Left renal cortex interstitium (tissue), 4 donors: ENCODE measurements around the gene ANKRD27. TPM values are rescaled to one million over a fixed set of nuclear protein-coding genes. Genes with fewer than 3 reads are reported as not detected.
"Not testable (repeated sequence)": the region's sequence is repeated elsewhere in the genome, so short reads cannot be mapped to it uniquely, and the experiment has no call there.

ENCODE experiments used
- DNase-seq, 4 donors: peaks; one replicate each; pipeline ENCODE4 v3.0.0-alpha.2; 2013; ENCODE audit warnings: low read depth in 4 of 4, low spot score in 2 of 4, missing footprints in 1 of 4
- polyA plus RNA-seq, 4 donors: library from polyadenylated mRNA; unstranded; fragments of 120-200 nt; gene quantifications; one replicate each; pipeline ENCODE4 v1.2.1, GENCODE V29; 2013; ENCODE audit not compliant: insufficient read length in 4 of 4

The ANKRD27 gene
- polyA plus RNA-seq, 4 donors: 15.1 to 20.9 (median 19.3) TPM

DNA sequence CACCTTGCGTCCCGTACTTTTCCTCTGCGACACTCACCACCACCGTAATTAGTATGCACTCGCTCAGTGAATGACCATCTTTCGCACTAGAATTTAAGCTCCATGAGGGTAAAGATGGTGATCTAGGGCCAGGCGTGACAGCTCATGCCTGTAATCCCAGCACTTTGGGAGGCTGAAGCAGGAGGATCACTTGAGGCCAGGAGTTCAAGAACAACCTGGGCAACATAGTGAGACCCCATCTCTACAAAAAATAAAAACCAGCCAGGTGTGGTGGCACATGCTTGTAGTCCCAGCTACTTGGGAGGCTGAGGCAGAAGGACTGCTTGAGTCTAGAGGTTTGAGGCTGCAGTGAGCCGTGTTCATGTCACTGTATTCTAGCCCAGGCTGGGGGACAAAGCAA is 18.6 kb downstream of the ANKRD27 start:
- DNase-seq: not testable (repeated sequence)

DNA sequence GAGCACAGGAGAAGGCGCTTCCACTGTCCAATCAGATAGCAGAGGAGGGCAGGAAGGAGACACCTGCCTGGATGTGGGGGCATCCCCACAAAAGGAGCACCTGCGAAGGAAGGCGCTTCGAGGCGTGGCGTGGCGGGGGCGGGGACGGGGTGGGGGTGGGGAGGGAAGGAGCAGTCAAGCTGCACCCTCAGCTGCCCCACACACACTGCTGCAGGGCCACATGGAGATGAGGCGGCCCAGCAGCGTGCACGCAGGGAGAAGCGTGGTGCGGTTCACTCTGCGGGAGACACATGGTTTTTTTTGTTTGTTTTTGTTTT is 21.4 kb downstream of the ANKRD27 start:
- DNase-seq: no peak

DNA sequence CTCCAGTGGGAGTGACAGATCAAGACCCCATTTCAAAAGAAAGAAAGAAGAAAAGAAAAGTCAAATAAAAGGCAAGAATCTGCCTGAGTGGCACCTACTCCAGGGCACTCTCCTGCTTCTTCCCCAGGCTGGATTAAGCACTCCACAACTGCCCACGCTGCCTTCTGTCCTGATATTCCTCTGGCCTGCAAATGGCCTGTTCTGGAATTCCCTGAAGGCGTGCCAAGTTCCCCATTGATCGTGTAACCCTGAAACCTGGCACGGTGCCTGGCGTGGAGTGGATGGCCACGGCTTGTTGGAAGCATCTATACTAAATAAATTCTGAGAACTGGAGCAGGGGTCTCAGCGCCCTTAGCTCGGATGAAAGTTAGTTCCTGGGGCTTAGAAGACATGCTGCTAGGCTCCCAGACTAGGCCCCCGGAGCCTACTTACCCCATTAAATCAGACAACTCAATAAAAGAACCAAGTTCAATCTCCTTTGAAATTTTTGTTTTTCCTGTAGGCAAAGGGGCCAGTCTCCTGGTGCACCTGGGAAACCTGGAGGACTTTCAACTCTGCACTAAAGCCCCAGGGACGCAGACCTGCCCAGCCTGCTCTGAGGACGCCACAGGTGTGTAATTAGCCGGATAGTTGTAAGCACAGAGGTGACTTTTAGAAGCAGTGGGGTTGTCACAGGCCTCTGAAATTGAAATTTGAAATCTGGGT is 21.9 kb downstream of the ANKRD27 start:
- no peak for DNase-seq

DNA sequence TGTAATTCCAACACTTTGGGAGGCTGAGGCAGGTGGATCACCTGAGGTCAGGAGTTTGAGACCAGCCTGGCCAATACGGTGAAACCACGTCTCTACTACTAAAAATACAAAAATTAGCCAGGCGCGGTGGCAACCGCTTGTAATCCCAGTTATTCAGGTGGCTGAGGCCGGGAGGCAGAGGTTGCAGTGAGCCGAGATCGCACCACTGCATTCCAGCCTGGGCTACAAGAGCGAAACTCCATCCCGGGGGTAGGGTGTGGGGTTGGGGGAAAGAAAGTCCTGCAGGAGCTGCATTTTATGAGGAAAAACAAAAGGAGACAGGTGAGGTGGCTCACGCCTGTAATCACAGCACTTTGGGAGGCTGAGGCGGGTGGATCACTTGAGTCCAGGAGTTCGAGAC is 22.6 kb downstream of the ANKRD27 start:
- DNase-seq: not testable (repeated sequence)

DNA sequence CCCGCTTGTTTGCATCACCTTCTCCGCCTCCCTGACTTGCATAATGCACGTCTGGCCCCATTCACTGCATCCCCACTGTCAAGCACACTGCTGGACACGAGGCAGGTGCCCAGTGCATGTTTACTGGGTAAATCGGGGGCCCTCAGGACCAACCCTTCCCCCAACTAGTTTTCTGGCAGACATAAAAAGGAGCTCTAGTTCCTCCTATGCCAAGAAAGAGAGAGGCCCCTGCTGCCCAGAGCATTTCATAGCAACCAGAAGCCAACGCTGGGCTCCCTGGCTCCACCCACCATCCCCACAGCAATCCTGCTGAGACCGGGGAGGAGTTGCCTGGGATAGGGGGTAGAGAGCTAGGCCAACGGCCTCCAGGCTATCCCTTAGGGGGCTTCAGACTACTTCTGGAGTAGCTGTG is 23.2 kb downstream of the ANKRD27 start:
- no peak for DNase-seq

DNA sequence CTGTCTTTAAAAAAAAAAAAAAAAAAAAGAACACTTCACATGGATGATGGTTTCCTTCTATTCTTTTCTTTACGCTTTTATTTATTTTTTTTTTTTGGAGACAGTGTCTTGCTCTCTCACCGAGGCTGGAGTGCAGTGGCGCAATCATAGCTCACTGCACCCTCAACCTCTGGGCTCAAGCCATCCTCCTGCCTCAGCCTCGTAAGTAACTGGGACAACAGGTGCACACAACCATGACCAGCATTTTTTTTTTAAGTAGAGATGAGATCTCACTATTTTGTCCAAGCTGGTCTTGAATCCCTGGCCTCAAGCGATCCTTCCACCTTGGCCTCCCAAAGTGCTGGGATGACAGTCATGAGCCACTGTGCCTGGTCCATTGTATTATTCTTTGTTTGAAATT is 24.3 kb downstream of the ANKRD27 start:
- DNase-seq: no peak

DNA sequence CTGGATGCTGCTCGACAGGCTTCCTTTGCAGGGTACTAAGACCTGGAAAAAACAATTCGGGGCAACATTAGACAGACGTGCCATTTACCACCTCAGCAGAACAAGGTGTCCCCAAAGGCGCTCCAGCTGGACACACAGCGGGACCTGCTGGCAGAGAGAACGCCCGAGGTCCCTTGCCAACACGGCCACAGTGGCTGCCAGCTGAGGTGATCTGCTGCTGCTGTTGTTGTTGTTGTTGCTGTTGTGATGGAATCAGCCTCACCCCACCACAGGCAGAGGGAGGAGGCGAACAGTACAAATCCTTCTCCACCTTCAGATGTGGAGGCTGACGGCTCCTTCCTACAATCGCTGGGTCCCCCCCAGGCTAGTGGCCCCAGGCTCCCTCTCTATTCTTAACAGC is 25.2 kb downstream of the ANKRD27 start:
- DNase-seq: no peak

DNA sequence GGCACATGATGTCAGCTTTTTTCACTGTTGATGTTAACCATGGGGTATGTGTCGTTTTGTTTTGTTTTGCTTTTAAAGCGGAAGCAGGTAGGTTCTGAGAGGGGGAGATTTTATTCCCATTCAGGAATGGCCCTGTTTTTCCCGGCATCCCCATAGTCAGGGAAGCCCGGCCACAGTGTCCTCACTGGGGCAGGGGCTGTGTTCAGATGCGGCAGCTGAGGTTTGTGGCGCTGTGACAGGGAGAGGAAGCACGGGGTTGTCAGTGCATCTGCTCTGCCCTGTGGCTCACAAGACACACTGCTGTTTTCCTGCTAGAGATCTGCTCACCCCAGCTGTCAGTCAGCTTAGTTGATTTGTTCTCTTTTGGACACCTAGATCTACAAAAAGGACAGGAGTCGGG is 27.6 kb downstream of the ANKRD27 start:
- DNase-seq: no peak

DNA sequence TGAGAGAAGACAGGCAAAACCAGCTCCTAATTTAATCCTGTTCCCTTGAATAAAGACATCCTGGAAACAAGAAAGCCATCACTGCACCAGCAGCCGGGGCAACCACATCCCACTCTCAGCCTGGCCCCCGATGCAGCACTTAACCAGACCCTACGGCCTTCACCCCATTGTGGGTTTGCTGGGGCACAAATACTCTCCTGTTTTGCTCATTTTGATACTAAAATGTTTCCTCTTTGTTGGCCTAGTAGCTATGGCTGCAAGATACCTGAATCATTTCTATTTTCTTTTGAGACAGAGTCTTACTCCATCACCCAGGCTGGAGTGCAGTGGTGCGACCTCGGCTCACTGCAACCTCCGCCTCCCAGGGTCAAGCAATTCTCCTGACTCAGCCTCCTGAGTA is 28.4 kb downstream of the ANKRD27 start:
- no peak for DNase-seq

DNA sequence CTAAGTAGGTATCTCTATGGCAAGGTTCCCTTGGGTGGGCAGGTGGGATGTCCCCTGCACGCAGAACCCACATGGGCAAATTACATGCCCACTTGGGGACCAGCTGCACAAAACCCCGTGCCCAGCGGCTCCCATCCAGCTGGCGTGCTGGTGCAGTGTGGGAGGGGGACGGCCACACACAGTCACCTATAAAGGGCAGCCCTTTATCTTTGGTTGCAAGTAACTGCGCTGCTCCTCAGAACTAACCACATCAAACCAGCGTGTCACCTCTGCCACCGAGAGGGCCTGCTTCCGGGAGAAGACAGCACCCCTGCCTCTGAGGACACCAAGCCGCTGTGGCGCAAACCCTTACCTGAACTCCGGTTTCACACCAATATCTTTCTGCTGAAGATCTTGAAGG is 32.2 kb downstream of the ANKRD27 start:
- no peak for DNase-seq

DNA sequence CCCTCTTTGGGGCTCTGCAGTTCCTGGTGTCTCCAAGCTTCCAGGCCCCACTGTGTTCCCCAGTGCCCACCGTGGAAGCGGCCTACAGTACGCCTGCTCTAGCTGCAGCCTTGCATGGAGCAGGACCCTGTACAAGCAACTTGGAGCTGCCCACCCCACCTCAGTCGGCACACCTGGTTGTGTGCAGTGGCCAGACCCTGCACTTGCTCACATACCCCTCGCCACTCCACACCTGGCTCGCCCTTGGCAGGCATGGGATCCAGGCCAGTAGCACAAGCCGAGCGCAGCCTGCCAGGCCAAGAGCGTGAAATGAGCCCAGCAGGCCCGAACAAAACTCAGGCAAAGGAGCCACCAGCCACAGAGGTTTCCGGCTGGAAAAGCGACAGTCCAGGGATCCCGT is 36.4 kb downstream of the ANKRD27 start:
- DNase-seq: no peak

DNA sequence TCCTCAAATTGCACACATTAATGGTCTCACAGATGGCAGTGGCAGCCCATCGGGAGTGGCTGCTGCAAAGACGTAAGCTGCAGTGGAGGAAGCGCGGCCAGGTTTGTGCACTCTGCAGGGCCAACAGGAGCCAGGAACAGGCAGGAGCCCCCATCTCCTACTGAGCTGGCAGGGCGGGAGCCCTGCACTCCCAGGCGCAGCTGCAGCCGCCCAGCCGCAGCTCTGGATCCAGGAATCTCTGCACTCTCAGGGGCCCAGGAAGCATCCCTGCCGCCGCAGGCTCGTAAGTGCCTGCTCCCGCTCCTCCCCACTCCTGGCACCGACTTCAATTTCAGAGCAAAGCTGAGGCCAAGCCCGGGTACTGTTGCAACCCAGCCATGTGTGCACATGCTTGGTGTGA is 37.5 kb downstream of the ANKRD27 start:
- no peak for DNase-seq

DNA sequence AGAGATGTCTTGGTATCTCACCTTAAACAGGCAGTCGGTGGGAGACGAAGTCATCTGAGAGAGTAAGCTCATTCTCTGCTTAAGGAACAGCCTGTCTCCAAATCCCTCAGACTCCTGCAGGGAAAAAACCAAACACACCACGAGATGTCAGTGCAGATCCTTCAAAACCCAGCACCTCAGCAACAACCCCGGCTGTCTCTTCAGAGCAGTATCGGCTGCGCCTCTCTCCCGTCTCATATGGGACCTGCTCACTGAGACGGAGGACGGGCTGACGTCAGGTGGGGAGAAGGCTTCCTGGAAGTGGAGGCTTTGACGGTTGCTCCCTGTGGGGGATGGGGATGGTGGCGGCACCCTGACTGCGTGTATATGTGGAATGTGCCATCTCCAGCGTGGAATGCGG is 43.6 kb downstream of the ANKRD27 start:
- no peak for DNase-seq

DNA sequence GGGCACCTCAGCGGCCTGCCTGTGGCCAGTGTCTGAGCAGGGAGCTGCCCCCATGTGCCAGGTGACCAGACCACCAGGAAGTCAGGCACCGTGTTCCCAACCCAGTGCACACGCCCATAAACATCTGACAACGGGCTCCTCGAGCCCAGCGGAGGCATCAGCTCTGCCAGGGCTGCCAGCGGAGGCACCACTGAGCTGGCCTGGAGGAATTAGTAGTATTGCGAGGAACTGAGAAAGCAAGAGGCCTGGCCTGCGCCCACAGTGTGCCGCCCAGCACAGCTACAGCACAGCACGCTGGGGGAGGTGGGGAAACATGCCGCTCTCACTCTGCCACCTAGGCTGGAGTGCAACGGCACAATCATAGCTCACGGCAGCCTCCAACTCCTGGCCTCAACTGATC is 44.6 kb downstream of the ANKRD27 start:
- no peak for DNase-seq

DNA sequence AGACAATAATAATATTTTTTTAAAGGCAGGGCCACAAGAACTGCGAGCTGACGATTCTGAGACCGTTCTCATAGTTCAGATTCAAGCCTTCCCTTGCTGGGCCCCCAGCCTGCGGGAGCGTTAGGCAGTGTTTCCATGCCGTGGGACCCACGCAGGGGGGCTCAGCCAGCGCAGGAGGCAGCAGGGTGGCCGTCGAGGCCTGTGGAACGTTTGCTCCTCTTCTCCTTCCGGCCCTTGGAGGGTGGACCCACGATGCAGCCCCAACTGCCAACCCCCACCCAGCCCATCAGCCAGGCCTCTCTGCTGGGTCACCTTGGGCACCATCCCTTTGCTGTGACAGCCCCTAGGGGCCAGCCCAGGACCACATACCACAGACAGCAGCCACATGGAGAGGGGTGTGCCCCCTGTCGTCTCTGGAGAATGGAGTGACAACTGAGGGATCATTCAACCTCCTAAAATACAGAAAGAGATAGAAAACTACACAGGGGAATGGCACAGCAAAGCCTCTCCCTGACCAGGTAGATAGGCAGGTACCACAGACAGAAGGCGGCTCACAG is 47.2 kb downstream of the ANKRD27 start:
- no peak for DNase-seq

DNA sequence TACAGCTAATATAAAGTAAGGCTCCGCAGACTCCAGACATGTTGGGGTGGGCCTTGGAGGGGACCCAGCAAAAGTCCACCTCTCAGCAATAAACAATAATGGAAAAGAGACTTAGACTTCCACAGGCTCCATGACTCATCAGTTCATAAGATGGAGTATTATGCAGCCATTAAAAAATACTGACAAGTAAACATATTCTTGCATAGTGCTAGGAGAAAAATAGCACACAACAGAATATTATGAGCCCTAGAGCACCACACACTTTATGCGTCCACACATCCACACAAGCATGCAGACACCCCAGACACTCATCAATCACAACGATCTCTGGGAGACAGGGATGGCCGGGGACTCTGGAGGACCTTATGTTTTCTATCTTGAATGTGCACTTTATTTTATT is 48.0 kb downstream of the ANKRD27 start:
- no peak for DNase-seq

DNA sequence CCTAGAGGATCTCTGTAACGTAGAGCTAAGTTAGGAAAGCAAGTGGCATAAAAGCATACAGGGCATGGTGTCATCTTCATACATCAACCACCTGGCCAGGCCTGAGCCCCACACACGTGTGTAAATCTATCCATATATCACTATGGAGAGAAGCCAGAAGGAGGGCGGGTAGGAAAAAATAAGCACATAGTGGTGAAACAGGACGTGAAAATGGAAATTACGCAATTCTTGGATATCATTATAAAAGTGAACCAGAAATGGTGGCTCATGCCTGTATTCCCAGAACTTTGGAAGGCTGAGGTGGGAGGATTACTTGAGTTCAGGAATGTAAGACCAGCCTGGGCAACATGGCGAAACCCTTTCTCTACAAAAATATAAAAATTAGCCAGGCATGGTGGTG is 50.6 kb downstream of the ANKRD27 start:
- no peak for DNase-seq

DNA sequence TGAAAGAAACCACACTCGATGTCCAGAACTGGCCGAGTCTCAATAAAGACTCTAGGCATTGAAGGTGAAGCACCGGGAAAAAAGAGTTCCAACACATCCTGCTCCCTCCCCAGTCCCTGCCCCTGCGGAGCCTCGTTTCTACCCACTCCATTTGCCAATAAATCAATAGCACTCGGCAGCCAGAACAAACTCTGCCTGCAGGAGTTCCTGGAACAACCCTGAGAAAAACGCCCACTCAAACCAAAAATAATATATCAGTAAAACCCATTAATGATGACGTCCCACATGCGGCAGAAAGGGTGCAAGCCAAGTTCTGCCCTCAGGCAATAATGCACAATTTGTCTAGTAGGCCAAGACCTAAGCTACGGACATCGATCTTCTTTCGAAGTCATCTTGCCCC is 53.0 kb downstream of the ANKRD27 start:
- DNase-seq: no peak

DNA sequence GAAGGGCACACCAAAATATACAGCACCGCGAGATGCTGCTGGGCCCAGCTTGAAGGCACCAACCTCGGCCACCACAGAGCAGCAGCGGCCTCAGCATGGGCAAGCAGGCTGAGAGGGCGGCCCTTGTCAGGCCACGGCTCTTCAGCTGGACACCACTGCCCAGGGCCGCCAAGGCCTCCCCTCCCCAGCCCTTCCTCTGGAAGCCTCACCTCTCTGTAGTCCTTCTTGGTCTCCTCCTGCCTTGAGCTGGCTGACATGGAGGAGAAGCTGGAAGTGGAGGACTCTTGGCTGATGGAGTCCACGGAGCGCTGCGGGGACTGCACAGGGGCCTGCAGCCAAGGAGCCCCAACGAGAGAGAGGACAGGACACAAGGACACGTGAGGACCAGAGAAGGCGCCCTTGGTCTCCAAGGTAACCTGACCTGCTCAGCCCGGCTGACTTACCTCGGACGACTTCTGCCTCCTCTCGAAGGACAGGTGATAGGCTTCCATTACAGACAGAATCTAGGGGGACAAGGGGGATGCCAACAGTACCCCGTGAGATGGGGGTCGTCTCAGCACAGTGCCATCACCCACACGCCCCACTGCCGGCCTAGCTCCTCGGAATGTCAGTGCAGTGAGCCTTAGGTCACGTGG is 55.8 kb downstream of the ANKRD27 start:
- no peak for DNase-seq

DNA sequence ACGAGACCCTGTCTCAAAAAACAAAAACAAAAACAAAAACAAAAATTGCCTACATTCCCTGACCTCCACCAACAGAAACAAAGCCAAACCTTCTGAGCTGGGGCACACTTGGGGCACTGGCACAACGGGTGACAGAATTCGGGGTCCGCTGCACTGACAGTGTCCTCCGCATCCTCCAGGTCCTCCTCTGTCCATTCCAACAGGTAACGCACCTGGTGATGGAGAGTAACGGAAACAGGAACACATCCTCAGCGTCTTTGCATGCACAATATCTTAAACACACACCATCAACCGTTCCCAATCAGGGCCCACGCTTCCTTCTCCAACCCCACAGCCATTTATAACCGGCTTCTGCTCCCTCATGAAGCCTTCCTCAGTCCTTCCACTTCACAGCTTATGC is 59.4 kb downstream of the ANKRD27 start:
- DNase-seq: no peak

DNA sequence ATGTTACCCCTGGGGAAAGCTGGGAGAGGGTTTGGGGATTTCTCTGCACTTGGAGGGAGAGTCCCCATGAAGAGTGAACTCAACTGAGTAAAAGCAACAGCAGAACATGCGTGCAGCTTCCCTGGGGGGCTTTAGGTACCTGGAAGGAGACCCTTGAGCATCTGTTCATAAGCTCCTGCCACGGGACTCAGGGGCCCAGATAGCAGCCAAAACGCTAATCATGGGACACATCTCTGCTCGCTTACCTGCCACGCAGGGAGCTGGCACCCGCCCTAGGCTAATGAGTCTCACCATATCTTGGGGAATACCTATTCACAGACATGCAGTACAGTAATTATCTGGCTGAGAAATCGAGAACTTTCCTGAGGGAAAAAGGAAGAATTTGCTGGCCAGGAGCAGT is 60.1 kb downstream of the ANKRD27 start:
- DNase-seq: no peak

DNA sequence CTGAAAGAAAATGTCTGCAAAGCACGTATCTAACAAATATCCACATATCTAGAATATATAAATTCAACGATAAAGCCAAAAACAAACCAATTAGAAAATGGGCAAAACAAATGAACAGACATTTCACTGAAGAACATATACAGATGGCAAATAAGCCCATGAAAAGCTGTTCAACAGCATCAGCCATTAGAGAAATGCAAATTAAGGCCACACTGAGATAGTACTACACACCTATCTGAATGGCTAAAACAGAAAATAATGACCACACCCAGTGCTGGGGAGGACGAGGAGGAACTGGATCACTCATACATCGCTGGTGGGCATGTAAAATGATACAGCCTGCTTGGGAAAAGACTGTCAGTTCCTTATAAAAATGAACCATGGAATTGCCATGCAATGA is 62.0 kb downstream of the ANKRD27 start:
- no peak for DNase-seq

DNA sequence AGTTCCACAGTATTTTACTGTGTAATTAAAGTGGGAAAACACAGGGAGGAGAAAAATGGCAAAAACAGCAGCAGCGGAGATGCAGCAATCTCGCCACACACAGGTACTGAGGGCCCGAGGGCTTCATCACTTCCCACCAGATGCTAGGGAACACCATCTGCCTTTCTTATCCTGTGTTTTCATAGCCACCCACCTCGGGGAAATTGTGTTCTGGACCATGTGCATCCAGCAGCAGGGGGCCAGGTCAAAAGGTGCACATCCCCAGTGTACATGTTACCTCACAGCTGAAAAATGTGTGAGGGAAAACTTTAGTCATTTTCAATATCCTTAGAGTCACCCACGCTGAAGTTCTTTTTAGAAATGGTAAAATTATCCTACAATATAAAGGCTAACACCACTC is 63.8 kb downstream of the ANKRD27 start:
- DNase-seq: no peak
